GM23338 (cell line): ENCODE results near the gene M1AP.

Experiments
- JUNB ChIP-seq: IDR thresholded peaks from one replicate; pipeline ENCODE4 v1.6.1; 2016; ENCODE audit warnings: antibody characterized with exemption; ENCODE audit not compliant: unreplicated experiment
- TF ChIP-seq, protein P1 (sequence below): IDR thresholded peaks from one replicate; pipeline ENCODE4 v1.6.1; 2018; ENCODE audit warnings: antibody characterized with exemption; ENCODE audit not compliant: unreplicated experiment

DNA sequence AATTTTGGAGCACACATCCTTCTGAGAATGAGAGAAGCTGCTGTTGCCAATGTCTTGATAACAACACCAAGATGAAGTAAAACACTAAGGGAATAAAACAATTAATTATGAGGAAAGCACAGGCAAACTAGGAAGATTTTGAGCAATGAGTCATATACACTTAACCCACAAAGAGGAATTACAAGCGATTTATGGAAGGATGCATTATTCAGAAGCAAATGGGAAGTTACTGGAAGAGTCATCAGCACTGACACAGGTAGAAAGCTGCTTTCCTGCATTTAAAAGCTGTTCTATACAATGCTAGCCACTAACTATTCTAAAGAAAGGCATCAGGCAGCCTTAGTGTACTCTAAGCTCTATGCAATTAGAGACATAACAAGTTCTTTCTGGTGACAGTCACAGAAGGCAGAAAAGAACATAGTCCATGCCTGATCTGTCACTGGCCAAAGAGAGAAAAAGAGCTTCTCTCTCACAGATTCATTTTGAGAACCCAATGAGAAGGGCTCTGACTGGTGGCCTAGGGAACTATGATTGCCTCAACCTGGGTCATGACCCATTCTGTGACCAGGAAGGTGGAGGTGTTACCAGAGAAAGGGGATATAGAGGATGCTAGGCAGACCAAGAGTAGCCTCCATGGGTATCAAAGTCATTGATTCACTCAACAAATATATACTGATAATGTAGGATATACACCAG lies 45.4 kb downstream of the M1AP start:
- TF ChIP-seq, protein P1, sequence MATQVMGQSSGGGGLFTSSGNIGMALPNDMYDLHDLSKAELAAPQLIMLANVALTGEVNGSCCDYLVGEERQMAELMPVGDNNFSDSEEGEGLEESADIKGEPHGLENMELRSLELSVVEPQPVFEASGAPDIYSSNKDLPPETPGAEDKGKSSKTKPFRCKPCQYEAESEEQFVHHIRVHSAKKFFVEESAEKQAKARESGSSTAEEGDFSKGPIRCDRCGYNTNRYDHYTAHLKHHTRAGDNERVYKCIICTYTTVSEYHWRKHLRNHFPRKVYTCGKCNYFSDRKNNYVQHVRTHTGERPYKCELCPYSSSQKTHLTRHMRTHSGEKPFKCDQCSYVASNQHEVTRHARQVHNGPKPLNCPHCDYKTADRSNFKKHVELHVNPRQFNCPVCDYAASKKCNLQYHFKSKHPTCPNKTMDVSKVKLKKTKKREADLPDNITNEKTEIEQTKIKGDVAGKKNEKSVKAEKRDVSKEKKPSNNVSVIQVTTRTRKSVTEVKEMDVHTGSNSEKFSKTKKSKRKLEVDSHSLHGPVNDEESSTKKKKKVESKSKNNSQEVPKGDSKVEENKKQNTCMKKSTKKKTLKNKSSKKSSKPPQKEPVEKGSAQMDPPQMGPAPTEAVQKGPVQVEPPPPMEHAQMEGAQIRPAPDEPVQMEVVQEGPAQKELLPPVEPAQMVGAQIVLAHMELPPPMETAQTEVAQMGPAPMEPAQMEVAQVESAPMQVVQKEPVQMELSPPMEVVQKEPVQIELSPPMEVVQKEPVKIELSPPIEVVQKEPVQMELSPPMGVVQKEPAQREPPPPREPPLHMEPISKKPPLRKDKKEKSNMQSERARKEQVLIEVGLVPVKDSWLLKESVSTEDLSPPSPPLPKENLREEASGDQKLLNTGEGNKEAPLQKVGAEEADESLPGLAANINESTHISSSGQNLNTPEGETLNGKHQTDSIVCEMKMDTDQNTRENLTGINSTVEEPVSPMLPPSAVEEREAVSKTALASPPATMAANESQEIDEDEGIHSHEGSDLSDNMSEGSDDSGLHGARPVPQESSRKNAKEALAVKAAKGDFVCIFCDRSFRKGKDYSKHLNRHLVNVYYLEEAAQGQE = no peak
- TF ChIP-seq JUNB = no peak
